Gastrocnemius medialis (tissue), 4 donors: ENCODE data around the gene LRRC71.
A peak's percentile ranks its signal among the peaks of the same experiment; 100 is the strongest.

Experiments
- POLR2A ChIP-seq, 2 donors: fragments of 450-650 bp; IDR thresholded peaks; one replicate each; pipeline ENCODE4 v1.6.1; 2017; ENCODE audit warnings: antibody characterized with exemption in 2 of 2, mild to moderate bottlenecking in 2 of 2, moderate library complexity in 2 of 2
- TF ChIP-seq, protein P1 (sequence below), 5 experiments: fragments of 450-650 bp in 3 of 5; fragments of 200-600 bp in 2 of 5; sonication (generic) in 2 of 5; IDR thresholded peaks in 4 of 5; conservative IDR thresholded peaks in 1 of 5; 1 replicate in 4 of 5; 2 replicates in 1 of 5; pipeline ENCODE4 v1.5.1; 2016 to 2019; ENCODE audit warnings: antibody characterized with exemption in 5 of 5, mild to moderate bottlenecking in 3 of 5, moderate library complexity in 3 of 5

GRCh38 chr1:156894711-156895454 lies 25.5 kb upstream of the LRRC71 start:
- TF ChIP-seq, protein P1, sequence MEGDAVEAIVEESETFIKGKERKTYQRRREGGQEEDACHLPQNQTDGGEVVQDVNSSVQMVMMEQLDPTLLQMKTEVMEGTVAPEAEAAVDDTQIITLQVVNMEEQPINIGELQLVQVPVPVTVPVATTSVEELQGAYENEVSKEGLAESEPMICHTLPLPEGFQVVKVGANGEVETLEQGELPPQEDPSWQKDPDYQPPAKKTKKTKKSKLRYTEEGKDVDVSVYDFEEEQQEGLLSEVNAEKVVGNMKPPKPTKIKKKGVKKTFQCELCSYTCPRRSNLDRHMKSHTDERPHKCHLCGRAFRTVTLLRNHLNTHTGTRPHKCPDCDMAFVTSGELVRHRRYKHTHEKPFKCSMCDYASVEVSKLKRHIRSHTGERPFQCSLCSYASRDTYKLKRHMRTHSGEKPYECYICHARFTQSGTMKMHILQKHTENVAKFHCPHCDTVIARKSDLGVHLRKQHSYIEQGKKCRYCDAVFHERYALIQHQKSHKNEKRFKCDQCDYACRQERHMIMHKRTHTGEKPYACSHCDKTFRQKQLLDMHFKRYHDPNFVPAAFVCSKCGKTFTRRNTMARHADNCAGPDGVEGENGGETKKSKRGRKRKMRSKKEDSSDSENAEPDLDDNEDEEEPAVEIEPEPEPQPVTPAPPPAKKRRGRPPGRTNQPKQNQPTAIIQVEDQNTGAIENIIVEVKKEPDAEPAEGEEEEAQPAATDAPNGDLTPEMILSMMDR (IDR thresholded peaks at IDR 0.05 in 4 of 5, conservative IDR thresholded peaks at IDR 0.05 in 1 of 5), result no peak
- peak in 1 of 2 donors; percentile 1 for TF ChIP-seq POLR2A (IDR thresholded peaks at IDR 0.05)
